ENCODE results near the gene VTI1B. TPM values are rescaled to one million over a fixed set of nuclear protein-coding genes. Genes with fewer than 3 reads are reported as not detected.

The VTI1B gene
- total and polyA plus RNA-seq, 2 of the 4 experiments (the other 2 are of a cell fraction) = 61.8 to 90.2 TPM

DNA sequence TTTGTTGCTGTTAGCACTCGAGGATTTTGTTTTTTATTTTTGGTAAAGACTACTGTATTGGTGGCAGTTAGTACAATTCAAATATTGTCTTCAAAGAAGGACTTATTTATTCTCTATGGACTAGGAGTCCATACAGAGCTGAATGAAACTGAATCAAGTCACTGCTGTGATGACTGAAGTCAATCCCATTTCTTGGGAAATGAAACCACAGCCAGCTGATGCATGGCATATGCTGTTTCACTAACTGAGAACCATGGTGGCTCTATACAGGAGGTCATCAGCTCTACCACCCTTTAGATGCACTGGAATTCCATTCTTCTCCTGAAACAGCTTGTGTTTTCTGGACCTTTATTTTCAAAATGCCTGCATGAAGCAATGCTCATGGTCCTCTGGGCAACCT lies 22.2 kb downstream of the VTI1B start:
- POLR2A ChIA-PET (ENCODE audit: unreplicated experiment) = no interaction called here
- Histone ChIP-seq H3K18ac (ENCODE audit: low read depth, low read length) (no peak overlapping the region), H2BK120ac (ENCODE audit: low read depth, low read length) (no peak overlapping the region), H3K79me1 (ENCODE audit: low read depth in 1 of 2, low read length in 2 of 2) (peaks cover 0 to 6% of the 10 kb centered on the region in 2 experiments; a peak in 1 of 4 replicates), H2AK5ac (ENCODE audit: low read depth, low read length) (no peak overlapping the region), H3K9me1 (ENCODE audit: insufficient read depth, low read length) (peaks cover 6% of the 10 kb centered on the region), H4K8ac (ENCODE audit: low read depth in 2 of 2, low read length in 2 of 2) (no peak overlapping the region), H2AK9ac (replicated peaks; ENCODE audit: low read depth, low read length, poor library complexity) (no peak overlapping the region), H3K4me3 (ENCODE audit: insufficient read depth, low read depth, low read length) (no peak overlapping the region), H3K56ac (ENCODE audit: extremely low read depth, insufficient read depth, low read length) (no peak overlapping the region), H3K4me1 (ENCODE audit: control insufficient read depth, insufficient read depth, low read length) (peaks cover 2% of the 10 kb centered on the region; the same call in 1 of the 2 replicates), H3K23ac (ENCODE audit: low read depth, low read length) (no peak overlapping the region), H4K91ac (ENCODE audit: insufficient read depth, low read depth, low read length) (no peak overlapping the region), H3K27me3 (ENCODE audit: control insufficient read depth, insufficient read depth, low read length) (no peaks in the 10 kb centered on the region), H3K27ac (ENCODE audit: insufficient read depth, low read length) (no peak overlapping the region), H3K36me3 (ENCODE audit: control insufficient read depth, insufficient read depth, low read length) (peaks cover 50% of the 10 kb centered on the region), H2BK20ac (ENCODE audit: low read depth, low read length) (no peak overlapping the region), H2BK15ac (ENCODE audit: low read depth, low read length) (no peak overlapping the region), H4K20me1 (ENCODE audit: insufficient read depth, low read length) (no peaks in the 10 kb centered on the region), H2BK5ac (ENCODE audit: low read depth, low read length, poor library complexity, severe bottlenecking) (no peak overlapping the region), H3K9me3 (ENCODE audit: control insufficient read depth, insufficient read depth, low read length) (no peaks in the 10 kb centered on the region), H4K5ac (ENCODE audit: low read depth, low read length) (no peak overlapping the region), H3K9ac (ENCODE audit: low read depth, low read length) (no peak overlapping the region), H3K14ac (replicated peaks; ENCODE audit: low read depth, low read length) (no peak overlapping the region), H3K4me2 (ENCODE audit: low read depth, low read length) (no peak overlapping the region), H2AFZ (replicated peaks; ENCODE audit: low read length, poor library complexity) (no peak overlapping the region), H3K4ac (ENCODE audit: low read depth, low read length) (no peak overlapping the region)
- intact Hi-C loops (cut with micrococcal nuclease) (no loop called here), in situ Hi-C loops (cut with MboI; ENCODE audit: low sequenced_read_pairs) (no loop called here), dilution Hi-C loops (cut with HindIII; ENCODE audit: low sequenced_read_pairs, unreplicated experiment) (no loop called here)
- CTCF ChIA-PET = interaction anchor here (0.6 kb wide), 1 partner anchor 13 kb away, joined by 4 read pairs; no protein-coding TSS in a partner anchor
- WGBS, 2 experiments (ENCODE audit: extremely low coverage in 2 of 2, insufficient read length in 1 of 2) = no CpG with 5 or more reads among the region's 1 CpG
- TF ChIP-seq NFE2L2 (IDR thresholded peaks at IDR 0.05; ENCODE audit: low read depth, low read length) (no peak), BHLHE40 (IDR thresholded peaks at IDR 0.05; ENCODE audit: low read depth, low read length) (no peak), SMC3 (IDR thresholded peaks at IDR 0.05; ENCODE audit: low read depth, low read length) (no peak), RFX5 (IDR thresholded peaks at IDR 0.05; ENCODE audit: low read depth, low read length) (no peak), RCOR1 (IDR thresholded peaks at IDR 0.05; ENCODE audit: insufficient replicate concordance, low read length) (no peak), RAD21 (IDR thresholded peaks at IDR 0.05; ENCODE audit: low read length) (no peak), MXI1 (IDR thresholded peaks at IDR 0.05; ENCODE audit: borderline replicate concordance, low read depth, low read length) (no peak), MAFK (IDR thresholded peaks at IDR 0.05; ENCODE audit: low read depth, low read length) (no peak), CHD1 (IDR thresholded peaks at IDR 0.05; ENCODE audit: low read depth, low read length) (no peak), FOS (IDR thresholded peaks at IDR 0.05; ENCODE audit: low read depth, low read length) (no peak)
- TF ChIP-seq, protein P1, sequence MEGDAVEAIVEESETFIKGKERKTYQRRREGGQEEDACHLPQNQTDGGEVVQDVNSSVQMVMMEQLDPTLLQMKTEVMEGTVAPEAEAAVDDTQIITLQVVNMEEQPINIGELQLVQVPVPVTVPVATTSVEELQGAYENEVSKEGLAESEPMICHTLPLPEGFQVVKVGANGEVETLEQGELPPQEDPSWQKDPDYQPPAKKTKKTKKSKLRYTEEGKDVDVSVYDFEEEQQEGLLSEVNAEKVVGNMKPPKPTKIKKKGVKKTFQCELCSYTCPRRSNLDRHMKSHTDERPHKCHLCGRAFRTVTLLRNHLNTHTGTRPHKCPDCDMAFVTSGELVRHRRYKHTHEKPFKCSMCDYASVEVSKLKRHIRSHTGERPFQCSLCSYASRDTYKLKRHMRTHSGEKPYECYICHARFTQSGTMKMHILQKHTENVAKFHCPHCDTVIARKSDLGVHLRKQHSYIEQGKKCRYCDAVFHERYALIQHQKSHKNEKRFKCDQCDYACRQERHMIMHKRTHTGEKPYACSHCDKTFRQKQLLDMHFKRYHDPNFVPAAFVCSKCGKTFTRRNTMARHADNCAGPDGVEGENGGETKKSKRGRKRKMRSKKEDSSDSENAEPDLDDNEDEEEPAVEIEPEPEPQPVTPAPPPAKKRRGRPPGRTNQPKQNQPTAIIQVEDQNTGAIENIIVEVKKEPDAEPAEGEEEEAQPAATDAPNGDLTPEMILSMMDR (conservative IDR thresholded peaks at IDR 0.05; ENCODE audit: low read depth, low read length) = no peak
- TF ChIP-seq, protein P2, sequence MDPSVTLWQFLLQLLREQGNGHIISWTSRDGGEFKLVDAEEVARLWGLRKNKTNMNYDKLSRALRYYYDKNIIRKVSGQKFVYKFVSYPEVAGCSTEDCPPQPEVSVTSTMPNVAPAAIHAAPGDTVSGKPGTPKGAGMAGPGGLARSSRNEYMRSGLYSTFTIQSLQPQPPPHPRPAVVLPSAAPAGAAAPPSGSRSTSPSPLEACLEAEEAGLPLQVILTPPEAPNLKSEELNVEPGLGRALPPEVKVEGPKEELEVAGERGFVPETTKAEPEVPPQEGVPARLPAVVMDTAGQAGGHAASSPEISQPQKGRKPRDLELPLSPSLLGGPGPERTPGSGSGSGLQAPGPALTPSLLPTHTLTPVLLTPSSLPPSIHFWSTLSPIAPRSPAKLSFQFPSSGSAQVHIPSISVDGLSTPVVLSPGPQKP (IDR thresholded peaks at IDR 0.05; ENCODE audit: borderline replicate concordance, low read depth, low read length) = no peak
- TF ChIP-seq, protein P3, sequence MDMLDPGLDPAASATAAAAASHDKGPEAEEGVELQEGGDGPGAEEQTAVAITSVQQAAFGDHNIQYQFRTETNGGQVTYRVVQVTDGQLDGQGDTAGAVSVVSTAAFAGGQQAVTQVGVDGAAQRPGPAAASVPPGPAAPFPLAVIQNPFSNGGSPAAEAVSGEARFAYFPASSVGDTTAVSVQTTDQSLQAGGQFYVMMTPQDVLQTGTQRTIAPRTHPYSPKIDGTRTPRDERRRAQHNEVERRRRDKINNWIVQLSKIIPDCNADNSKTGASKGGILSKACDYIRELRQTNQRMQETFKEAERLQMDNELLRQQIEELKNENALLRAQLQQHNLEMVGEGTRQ (IDR thresholded peaks at IDR 0.05; ENCODE audit: low read depth, low read length) = no peak
- BruUV-seq (replicated peaks) = no TSS peak
- DNase-seq (no peak), ATAC-seq (ENCODE audit: low read depth) (no peak)

All from IMR-90 (cell line).